ENCODE results near the gene CSGALNACT2. TPM values are rescaled to one million over a fixed set of nuclear protein-coding genes. Genes with fewer than 3 reads are reported as not detected.

The CSGALNACT2 gene
- total and polyA plus RNA-seq, 10 of the 15 experiments (the other 5 are each of a cell fraction or from before 2014, with no cell fraction given): 2.5 to 12.6 (median 8.7) TPM

- H3K4me3 ChIP-seq: no peak overlapping the region
- H2AFZ ChIP-seq (ENCODE audit: control insufficient read depth, low read depth, low read length): no peak overlapping the region
- no peak overlapping the region for H3K27ac ChIP-seq (ENCODE audit: control insufficient read depth, insufficient read depth)
- peaks cover 2% of the 10 kb centered on the region; the same call in 1 of the 2 replicates for H4K20me1 ChIP-seq (ENCODE audit: control insufficient read depth, insufficient read depth)
- no peaks in the 10 kb centered on the region for H3K79me2 ChIP-seq (ENCODE audit: control insufficient read depth, insufficient read depth, low read length)
- no peaks in the 10 kb centered on the region for H3K4me1 ChIP-seq (ENCODE audit: control insufficient read depth, insufficient read depth, low read length)
- ATAC-seq (no peak), FAIRE-seq (no peak), DNase-seq (ENCODE audit: low read depth, low spot score) (no peak)
- RAD21 ChIA-PET (ENCODE audit: unreplicated experiment): no interaction called here
- no peaks in the 10 kb centered on the region for H3K36me3 ChIP-seq (ENCODE audit: control insufficient read depth in 2 of 2, insufficient read depth in 2 of 2, low read length in 1 of 2)
- no TSS peak for BruUV-seq (replicated peaks)
- H3K27me3 ChIP-seq (replicated peaks in 1 of 2; ENCODE audit: control insufficient read depth in 2 of 2, insufficient read depth in 2 of 2, low read length in 1 of 2): no peaks in the 10 kb centered on the region
- SMC1A ChIA-PET (ENCODE audit: uncharacterized antibody, unreplicated experiment): interaction anchor here (1.7 kb wide), 1 partner anchor 55 kb away, joined by 4 read pairs; no protein-coding TSS in a partner anchor
- POLR2A ChIA-PET: no interaction called here
- in situ Hi-C loops (cut with MboI): loop anchor here (10.0 to 25.0 kb wide), 2 partner anchors 162 to 264 kb away; partner anchors contain the start of gene FXYD4
- WGBS (ENCODE audit: insufficient coverage, insufficient replicate concordance, low lambda C conversion rate, missing lambda C conversion rate): 40% methylated on average over 13 of the region's 13 CpGs
- intact Hi-C loops (cut with micrococcal nuclease; ENCODE audit: unreplicated experiment): loop anchor here (5.0 to 10.0 kb wide), 2 partner anchors 144 to 262 kb away; no protein-coding TSS in a partner anchor
- CTCF ChIA-PET: interaction anchor here (1.0 to 5.9 kb wide), 6 partner anchors 21 to 90 kb away, joined by 3 to 60 read pairs (median 7); no protein-coding TSS in a partner anchor
- H3K9ac ChIP-seq (ENCODE audit: control insufficient read depth, insufficient read depth, low read length): no peak overlapping the region
- no peak for TF ChIP-seq FOS (IDR thresholded peaks at IDR 0.05; ENCODE audit: borderline replicate concordance, extremely low read depth, insufficient read length)
- no peak for TF ChIP-seq TAF1 (IDR thresholded peaks at IDR 0.05; ENCODE audit: borderline replicate concordance, low read depth, low read length)
- no peak for TF ChIP-seq IRF4 (IDR thresholded peaks at IDR 0.05; ENCODE audit: low read depth, low read length)
- no peak for TF ChIP-seq ZNF592 (IDR thresholded peaks at IDR 0.05)
- no peak overlapping the region for H3K4me2 ChIP-seq (ENCODE audit: control insufficient read depth, insufficient read depth)
- H3K9me3 ChIP-seq (replicated peaks; ENCODE audit: control insufficient read depth, insufficient read depth, low read length): no peaks in the 10 kb centered on the region
Measured at GRCh38 chr10:43200538-43201390, 62.5 kb downstream of the CSGALNACT2 start.
